Neuronal stem cell (in vitro differentiated cells): ENCODE data around the gene POLR3A. TPM values are rescaled to one million over a fixed set of nuclear protein-coding genes. Genes with fewer than 3 reads are reported as not detected.
"Not testable (repeated sequence)": the region's sequence is repeated elsewhere in the genome, so short reads cannot be mapped to it uniquely, and the experiment has no call there.

Experiments
- DNase-seq: peaks from one replicate; pipeline ENCODE4 v3.0.0-alpha.2; 2013; ENCODE audit warnings: low spot score
- H2AFZ ChIP-seq: one replicate; pipeline ENCODE4 v1.6.1; 2013; ENCODE audit warnings: mild to moderate bottlenecking, low read length, inconsistent platforms
- H2AK5ac ChIP-seq: 2 replicates; pipeline ENCODE4 v1.6.1; 2013; ENCODE audit warnings: low read depth, mild to moderate bottlenecking, inconsistent platforms, low read length, moderate library complexity, mixed read lengths
- H2BK120ac ChIP-seq: 2 replicates; pipeline ENCODE4 v1.6.1; 2013; ENCODE audit warnings: low read depth, mild to moderate bottlenecking, inconsistent platforms, low read length, moderate library complexity, mixed read lengths
- H2BK12ac ChIP-seq: one replicate; pipeline ENCODE4 v1.6.1; 2013; ENCODE audit warnings: low read length, inconsistent platforms
- H2BK15ac ChIP-seq: 2 replicates; pipeline ENCODE4 v1.6.1; 2013; ENCODE audit warnings: mild to moderate bottlenecking, low read length, inconsistent platforms, mixed read lengths
- H2BK5ac ChIP-seq: one replicate; pipeline ENCODE4 v1.6.1; 2013; ENCODE audit warnings: inconsistent platforms, mild to moderate bottlenecking, low read length, moderate library complexity
- H3K14ac ChIP-seq: one replicate; pipeline ENCODE4 v1.6.1; 2013; ENCODE audit warnings: low read length, inconsistent platforms
- H3K18ac ChIP-seq: 2 replicates; pipeline ENCODE4 v1.6.1; 2013; ENCODE audit warnings: low read length, inconsistent platforms
- H3K23ac ChIP-seq: 2 replicates; pipeline ENCODE4 v1.6.1; 2013; ENCODE audit warnings: low read depth, mild to moderate bottlenecking, mixed read lengths, low read length, inconsistent platforms; ENCODE audit not compliant: poor library complexity
- H3K27ac ChIP-seq: replicated peaks from 3 replicates; pipeline ENCODE4 v1.5.1; 2013; ENCODE audit warnings: low read length, inconsistent platforms
- H3K27me3 ChIP-seq, 3 experiments: 2 replicates each; pipeline ENCODE4 v1.6.1; 2013; ENCODE audit warnings: low read length in 3 of 3, mild to moderate bottlenecking in 2 of 3, inconsistent platforms in 1 of 3, low read depth in 1 of 3, mixed read lengths in 1 of 3, moderate library complexity in 1 of 3; ENCODE audit not compliant: control insufficient read depth in 3 of 3, insufficient read depth in 3 of 3
- H3K36me3 ChIP-seq, 2 donors: replicated peaks in 1 of 2; 2 replicates each; pipeline ENCODE4 v1.6.1; 2013; ENCODE audit warnings: low read length in 2 of 2; ENCODE audit not compliant: control insufficient read depth in 2 of 2, insufficient read depth in 2 of 2
- H3K4ac ChIP-seq: 2 replicates; pipeline ENCODE4 v1.6.1; 2013; ENCODE audit warnings: inconsistent platforms, mild to moderate bottlenecking, low read length, moderate library complexity
- H3K4me1 ChIP-seq, 2 donors: 1 replicate in 1 of 2; 2 replicates in 1 of 2; pipeline ENCODE4 v1.6.1; 2013; ENCODE audit warnings: low read length in 2 of 2, low read depth in 1 of 2; ENCODE audit not compliant: control insufficient read depth in 2 of 2, insufficient read depth in 1 of 2
- H3K4me2 ChIP-seq: one replicate; pipeline ENCODE4 v1.6.1; 2013; ENCODE audit warnings: mild to moderate bottlenecking, low read length, inconsistent platforms; ENCODE audit not compliant: insufficient read depth, poor library complexity, severe bottlenecking
- H3K4me3 ChIP-seq, 2 donors: 2 replicates each; pipeline ENCODE4 v1.5.1; 2013; ENCODE audit warnings: low read length in 2 of 2, mild to moderate bottlenecking in 2 of 2, inconsistent platforms in 1 of 2, moderate library complexity in 1 of 2
- H3K79me1 ChIP-seq: one replicate; pipeline ENCODE4 v1.6.1; 2013; ENCODE audit warnings: low read depth, mild to moderate bottlenecking, inconsistent platforms, low read length, moderate library complexity
- H3K9ac ChIP-seq: one replicate; pipeline ENCODE4 v1.6.1; 2013; ENCODE audit warnings: mild to moderate bottlenecking, low read depth, low read length, inconsistent platforms; ENCODE audit not compliant: poor library complexity
- H3K9me3 ChIP-seq, 2 donors: replicated peaks in 1 of 2; 2 replicates each; pipeline versions ENCODE3 to v1.6.1; 2013; ENCODE audit warnings: low read length in 2 of 2, mild to moderate bottlenecking in 2 of 2, inconsistent platforms in 1 of 2, low read depth in 1 of 2, mixed read lengths in 1 of 2, moderate library complexity in 1 of 2; ENCODE audit not compliant: control insufficient read depth in 2 of 2, insufficient read depth in 1 of 2
- H4K8ac ChIP-seq: one replicate; pipeline ENCODE4 v1.6.1; 2013; ENCODE audit warnings: low read depth, mild to moderate bottlenecking, inconsistent platforms, low read length, moderate library complexity
- H4K91ac ChIP-seq: one replicate; pipeline ENCODE4 v1.6.1; 2013; ENCODE audit warnings: low read length, low read depth, mild to moderate bottlenecking, inconsistent platforms; ENCODE audit not compliant: poor library complexity
- WGBS, 2 donors: extraction: QIAGEN DNeasy Blood & Tissue Kit; methylation state at CpG; one replicate each; pipeline ENCODE4 v1.1.7; 2013; ENCODE audit warnings: missing lambda C conversion rate in 2 of 2, mixed read lengths in 1 of 2; ENCODE audit not compliant: insufficient read length in 2 of 2, insufficient replicate concordance in 1 of 2; ENCODE audit errors: extremely low coverage in 2 of 2; 5-methylcytosine and 5-hydroxymethylcytosine counted together
- polyA plus RNA-seq, 2 experiments: library from polyadenylated mRNA; stranded (reverse); fragments of 200-250 nt; gene quantifications; one replicate each; pipeline ENCODE4 v1.2.3, GENCODE V29; 2013

The POLR3A gene
- 9.1 TPM for polyA plus RNA-seq (2013, experiment 1 of 2)
- polyA plus RNA-seq (2013, experiment 2 of 2), result 9.1 TPM

- peak within 1 kb of the TSS; percentile 94 for H3K4me3 ChIP-seq
- H2BK15ac ChIP-seq, result no peak within 1 kb of the TSS
- H3K9me3 ChIP-seq, result no peaks in the 10 kb centered on the region
- H3K18ac ChIP-seq, result peak within 1 kb of the TSS; percentile 90
- H4K91ac ChIP-seq, result no peak within 1 kb of the TSS
- no peak within 1 kb of the TSS for H3K14ac ChIP-seq
- no peak within 1 kb of the TSS for H2BK12ac ChIP-seq
- peaks cover 10 to 27% of the 10 kb centered on the region in 2 donors for H3K36me3 ChIP-seq
- peak; percentile 90 for DNase-seq
- H3K27ac ChIP-seq, result no peak within 1 kb of the TSS
- no peak within 1 kb of the TSS for H2BK5ac ChIP-seq
- no peak within 1 kb of the TSS for H3K4ac ChIP-seq
- peak within 1 kb of the TSS; percentile 76 for H3K23ac ChIP-seq
- no peaks in the 10 kb centered on the region for H3K27me3 ChIP-seq
- no peak within 1 kb of the TSS for H4K8ac ChIP-seq
- no peak within 1 kb of the TSS for H2AK5ac ChIP-seq
- peak within 1 kb of the TSS; percentile 93 for H2AFZ ChIP-seq
- no CpG with 5 or more reads among the region's 35 CpGs for WGBS, 2 donors
- peaks cover 0 to 3% of the 10 kb centered on the region in 2 donors for H3K4me1 ChIP-seq
- peaks cover 6% of the 10 kb centered on the region for H3K79me1 ChIP-seq
- H3K9ac ChIP-seq, result peak within 1 kb of the TSS; percentile 92
- H2BK120ac ChIP-seq, result no peak within 1 kb of the TSS
- H3K4me2 ChIP-seq, result peak within 1 kb of the TSS; percentile 98
Measured at GRCh38 chr10:78029269-78030226, at the start of gene POLR3A. TSS of gene POLR3A (minus strand) at chr10:78029515. CDS start at chr10:78029407, 108 bp downstream.

- Histone ChIP-seq H3K9me3 (peaks cover 0 to 4% of the 10 kb centered on the region in 2 donors), H2BK12ac (no peak overlapping the region), H3K36me3 (no peaks in the 10 kb centered on the region), H3K4me2 (no peak overlapping the region), H2AFZ (no peak overlapping the region), H4K91ac (no peak overlapping the region), H2AK5ac (no peak overlapping the region), H3K27me3 (peaks cover 0 to 15% (median 0%) of the 10 kb centered on the region in 3 experiments), H3K4me1 (no peaks in the 10 kb centered on the region), H3K79me1 (no peaks in the 10 kb centered on the region), H3K18ac (no peak overlapping the region), H3K14ac (no peak overlapping the region), H2BK5ac (no peak overlapping the region), H3K9ac (no peak overlapping the region), H4K8ac (no peak overlapping the region), H3K27ac (no peak overlapping the region), H2BK15ac (no peak overlapping the region), H3K4ac (no peak overlapping the region), H2BK120ac (no peak overlapping the region), H3K4me3 (no peak overlapping the region), H3K23ac (no peak overlapping the region)
- no CpG with 5 or more reads among the region's 4 CpGs for WGBS, 2 donors
- no peak for DNase-seq
Measured at GRCh38 chr10:78078539-78079330, 49.4 kb upstream of the POLR3A start.

- no CpG with 5 or more reads among the region's 29 CpGs for WGBS, 2 donors
Measured at GRCh38 chr10:78075806-78076205, 46.5 kb upstream of the POLR3A start.

GRCh38 chr10:78072504-78072903 is 43.2 kb upstream of the POLR3A start:
- Histone ChIP-seq H3K79me1 (no peaks in the 10 kb centered on the region), H3K4me2 (no peak overlapping the region), H2BK12ac (no peak overlapping the region), H3K27me3 (peaks cover 0 to 3% (median 0%) of the 10 kb centered on the region in 3 experiments), H4K8ac (no peak overlapping the region), H3K4me3 (no peak overlapping the region), H3K9ac (no peak overlapping the region), H3K36me3 (no peaks in the 10 kb centered on the region), H2AK5ac (no peak overlapping the region), H3K4ac (no peak overlapping the region), H3K23ac (no peak overlapping the region), H3K4me1 (peaks cover 0 to 4% of the 10 kb centered on the region in 2 donors), H3K18ac (no peak overlapping the region), H3K9me3 (peaks cover 2 to 4% of the 10 kb centered on the region in 2 donors), H2BK15ac (no peak overlapping the region), H3K27ac (no peak overlapping the region), H2BK5ac (no peak overlapping the region), H4K91ac (no peak overlapping the region), H2AFZ (no peak overlapping the region), H2BK120ac (no peak overlapping the region), H3K14ac (no peak overlapping the region)
- no peak for DNase-seq

More at GRCh38 chr10:78075806-78076205, 46.5 kb upstream of the POLR3A start:
- not testable (repeated sequence) for H4K8ac ChIP-seq, H3K4me3 ChIP-seq, H2BK120ac ChIP-seq, H2AK5ac ChIP-seq, H3K4me2 ChIP-seq, H2BK12ac ChIP-seq, H3K79me1 ChIP-seq, H3K14ac ChIP-seq, DNase-seq, H3K27ac ChIP-seq, H3K9me3 ChIP-seq, H2AFZ ChIP-seq, H2BK15ac ChIP-seq, H3K9ac ChIP-seq, H3K18ac ChIP-seq, H2BK5ac ChIP-seq, H3K23ac ChIP-seq, H4K91ac ChIP-seq, H3K4me1 ChIP-seq, H3K36me3 ChIP-seq, H3K4ac ChIP-seq
- peaks cover 0 to 14% (median 0%) of the 10 kb centered on the region in 3 experiments for H3K27me3 ChIP-seq
